ENCODE measurements around the gene ING3.

ING3 gene, protein sequence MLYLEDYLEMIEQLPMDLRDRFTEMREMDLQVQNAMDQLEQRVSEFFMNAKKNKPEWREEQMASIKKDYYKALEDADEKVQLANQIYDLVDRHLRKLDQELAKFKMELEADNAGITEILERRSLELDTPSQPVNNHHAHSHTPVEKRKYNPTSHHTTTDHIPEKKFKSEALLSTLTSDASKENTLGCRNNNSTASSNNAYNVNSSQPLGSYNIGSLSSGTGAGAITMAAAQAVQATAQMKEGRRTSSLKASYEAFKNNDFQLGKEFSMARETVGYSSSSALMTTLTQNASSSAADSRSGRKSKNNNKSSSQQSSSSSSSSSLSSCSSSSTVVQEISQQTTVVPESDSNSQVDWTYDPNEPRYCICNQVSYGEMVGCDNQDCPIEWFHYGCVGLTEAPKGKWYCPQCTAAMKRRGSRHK

DNA sequence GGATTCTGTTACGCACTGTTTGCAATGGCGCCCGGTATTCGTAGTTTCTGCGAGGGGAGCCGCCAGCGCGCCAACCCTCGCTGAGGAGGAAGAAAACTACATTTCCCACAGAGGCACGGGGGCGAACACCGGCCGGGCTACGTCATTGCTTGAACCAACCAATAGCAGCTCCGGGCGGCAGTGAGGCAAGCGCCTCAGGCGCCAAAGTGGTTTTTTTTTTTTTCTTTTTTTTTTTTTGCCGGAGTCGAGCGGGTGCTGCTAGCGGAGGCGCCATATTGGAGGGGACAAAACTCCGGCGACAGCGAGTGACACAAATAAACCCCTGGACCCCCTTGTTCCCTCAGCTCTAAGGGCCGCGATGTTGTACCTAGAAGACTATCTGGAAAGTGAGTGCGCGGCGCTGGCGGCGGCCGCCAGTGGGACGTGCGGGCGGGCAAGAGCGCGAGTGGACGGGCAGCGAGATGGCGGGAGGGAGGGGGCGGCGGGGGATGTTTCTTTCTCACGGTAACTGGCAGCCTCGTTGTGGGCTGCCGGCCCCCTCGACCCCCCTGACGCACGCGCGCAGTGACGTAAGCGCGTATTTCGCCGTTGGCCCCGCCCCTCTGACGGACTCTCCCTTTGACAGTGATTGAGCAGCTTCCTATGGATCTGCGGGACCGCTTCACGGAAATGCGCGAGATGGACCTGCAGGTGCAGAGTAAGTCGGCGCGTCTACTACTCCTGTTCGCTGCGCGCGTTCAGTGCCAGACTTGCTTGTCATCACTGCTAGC is at the start of gene ING3:
Gene ING3, plus strand, starts transcription at position 239 of the 770 bp plus-strand sequence. Its CDS starts 120 bp downstream, at position 359.
- DNase-seq: peak; percentile 95

DNA sequence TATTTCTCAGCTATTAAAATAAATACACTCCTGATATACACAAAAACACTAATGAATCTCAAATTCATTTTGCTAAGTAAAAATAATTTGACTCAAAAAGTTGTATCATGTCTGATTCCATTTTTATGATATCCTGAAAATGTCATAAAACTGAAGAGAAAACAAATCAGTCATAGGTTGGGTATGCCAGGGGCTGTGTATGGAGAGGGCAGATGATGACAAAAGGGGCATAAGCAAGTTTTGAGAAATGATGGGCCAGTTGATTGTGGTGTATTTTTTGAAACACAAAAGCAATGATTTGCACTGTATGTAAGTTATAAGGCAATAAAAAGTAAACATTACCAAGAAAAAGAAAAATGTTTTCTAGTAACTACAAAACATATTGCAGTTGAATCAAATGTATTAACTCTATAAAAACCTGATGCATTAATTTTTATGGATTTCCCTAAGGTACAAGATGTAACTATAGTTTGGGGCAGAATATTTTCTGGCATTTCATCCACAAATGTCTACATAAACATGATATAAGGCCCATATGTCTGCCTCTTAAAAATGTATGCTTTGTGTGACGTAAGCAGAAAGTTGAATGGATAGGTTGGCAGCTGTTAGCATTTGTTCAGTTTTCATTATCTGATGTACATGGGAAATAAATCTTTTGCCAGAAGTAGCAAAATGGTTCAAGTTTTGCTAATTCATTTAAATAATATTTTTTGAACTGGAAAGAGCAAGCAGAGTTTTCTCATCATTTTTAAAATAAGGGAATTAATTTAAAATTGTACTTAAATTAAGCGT is 35.1 kb upstream of the ING3 start:
- DNase-seq: no peak

DNA sequence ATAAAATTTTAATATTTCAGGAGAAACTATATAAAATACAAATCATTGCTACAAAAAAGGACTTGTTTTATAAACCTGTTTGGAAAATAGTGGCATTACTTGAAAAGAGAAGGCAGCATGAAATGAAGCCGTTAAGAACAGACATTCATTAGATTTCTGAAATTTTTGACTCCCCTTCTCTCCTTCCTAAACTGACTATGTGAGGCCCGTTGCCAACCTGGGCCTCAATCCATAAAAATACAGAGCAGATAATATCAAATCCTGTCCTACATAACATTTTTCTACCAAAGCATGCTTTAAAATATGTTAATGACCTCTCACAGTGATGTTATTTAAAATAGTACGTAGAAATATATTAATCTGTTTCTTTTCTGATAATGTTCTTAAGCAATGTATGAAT is 34.5 kb upstream of the ING3 start:
- DNase-seq: no peak

DNA sequence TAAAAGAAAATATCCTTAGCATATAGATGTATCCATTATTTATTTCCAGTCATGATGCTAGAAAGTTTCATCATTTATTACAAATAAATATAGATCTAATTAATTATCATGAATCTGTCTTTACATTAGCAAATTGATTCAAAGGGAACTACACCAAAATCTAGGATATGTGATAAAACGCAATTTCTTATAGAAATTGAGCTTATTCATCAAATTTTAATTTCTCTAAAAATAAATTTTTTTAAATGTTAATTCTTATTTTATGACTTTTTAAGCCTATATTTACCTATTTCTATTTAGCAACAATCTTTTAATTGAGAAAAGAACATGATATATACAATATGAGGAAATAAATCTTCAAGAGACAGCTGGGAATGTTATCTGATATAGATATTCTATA is 34.0 kb upstream of the ING3 start:
- DNase-seq: no peak

DNA sequence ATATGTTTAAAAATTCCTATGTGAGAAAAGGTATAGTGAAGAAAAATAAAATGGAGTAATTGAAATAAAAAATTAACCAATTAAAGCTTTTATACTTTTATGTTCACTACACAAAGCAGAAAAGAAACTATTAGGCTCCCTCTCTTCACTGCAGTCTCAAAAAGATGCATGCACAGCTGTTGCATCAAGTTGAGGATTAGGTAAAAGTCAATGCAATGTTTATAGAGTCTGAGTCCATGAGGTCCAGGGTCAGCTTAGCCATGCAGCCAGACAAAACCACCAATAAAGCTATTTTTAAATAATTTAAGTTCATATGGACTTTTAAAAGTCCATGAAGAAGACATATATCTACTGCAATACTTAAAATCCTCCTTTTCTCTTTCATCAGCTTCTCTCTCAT is 31.1 kb upstream of the ING3 start:
- no peak for DNase-seq

DNA sequence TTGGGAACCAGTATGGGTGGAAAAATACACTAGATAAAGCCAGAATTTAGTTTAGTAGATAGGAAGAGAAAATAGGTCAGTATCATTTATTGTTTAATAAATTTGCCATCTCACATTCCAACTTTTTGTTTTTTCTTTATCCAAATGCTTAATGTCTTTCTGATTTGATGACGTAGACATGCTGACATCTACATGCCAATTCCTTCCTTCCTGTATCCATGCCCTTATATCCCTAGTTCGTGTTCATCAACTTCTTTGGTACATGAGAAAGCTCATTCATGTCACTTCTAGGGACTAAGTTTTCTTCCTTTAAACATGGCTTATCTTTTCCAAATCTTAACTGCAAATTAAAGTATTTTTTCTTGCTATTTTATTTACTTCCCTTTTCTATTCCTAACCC is 30.5 kb upstream of the ING3 start:
- no peak for DNase-seq

DNA sequence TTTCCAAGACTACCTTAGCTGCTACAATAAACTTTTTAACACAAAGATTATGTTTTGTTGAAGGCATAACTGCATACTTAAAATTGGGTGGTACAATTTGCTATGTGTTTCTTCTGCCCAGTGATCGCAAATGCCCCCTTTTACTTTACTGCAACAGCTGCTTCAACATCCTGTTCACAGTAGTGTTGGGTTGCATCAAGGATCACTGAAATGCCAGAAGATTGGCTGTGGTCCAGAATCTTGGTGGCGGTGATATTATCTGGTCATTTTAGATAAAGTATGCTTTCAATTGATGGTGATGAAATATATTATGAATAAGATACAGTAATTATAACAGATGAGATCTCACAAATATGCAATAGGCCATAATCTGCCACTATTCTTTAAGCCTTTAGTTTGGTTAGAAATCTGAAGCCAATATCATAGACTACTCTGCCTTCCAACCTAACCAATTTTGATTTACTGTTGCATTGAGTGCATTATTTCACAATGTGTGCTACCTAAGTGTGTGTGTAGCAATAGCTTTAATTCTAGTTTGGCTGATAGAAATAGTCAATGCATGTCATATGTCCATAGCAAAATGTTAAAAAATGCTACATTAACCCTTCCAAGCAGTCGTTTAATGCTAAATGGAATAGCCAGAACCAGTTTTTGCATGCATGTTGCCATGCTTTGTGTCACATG is 29.8 kb upstream of the ING3 start:
- DNase-seq: no peak

DNA sequence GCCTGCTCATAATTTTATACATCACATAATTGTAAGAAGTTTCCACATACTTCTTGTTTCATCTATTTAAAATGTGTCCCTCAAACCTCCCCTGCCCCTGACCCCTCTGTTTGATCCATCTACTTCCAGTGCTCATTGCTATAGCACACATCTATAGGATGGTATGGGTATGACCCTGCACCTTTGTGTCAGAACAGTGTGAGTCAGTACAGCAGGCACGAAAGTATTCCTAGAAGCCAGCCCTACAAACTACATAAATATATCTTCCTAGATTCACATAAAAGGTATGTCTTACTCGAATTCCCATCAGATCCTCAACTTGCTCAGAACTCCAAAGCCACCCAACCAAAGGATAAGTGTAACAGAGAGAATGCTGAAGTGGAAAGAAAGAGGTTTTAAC is 25.7 kb upstream of the ING3 start:
- DNase-seq: no peak

DNA sequence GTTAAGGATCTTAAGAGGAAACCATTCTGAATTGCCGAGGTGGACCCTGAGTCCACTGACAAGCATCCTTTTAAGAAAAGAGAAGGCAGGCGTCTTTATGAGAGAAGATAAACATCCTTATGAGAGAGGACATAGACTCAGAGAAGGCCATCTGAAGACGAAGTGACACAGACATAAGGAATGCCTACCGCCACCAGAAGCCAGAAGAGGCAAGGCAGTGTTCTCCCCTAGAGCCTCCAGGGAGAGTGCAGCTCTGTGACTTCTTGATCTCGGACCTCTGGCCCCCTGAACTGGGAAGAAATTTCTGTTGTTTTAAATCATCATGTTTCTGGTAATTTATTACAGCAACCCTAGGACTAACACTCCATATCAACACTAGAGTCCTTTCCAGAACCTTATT is 25.2 kb upstream of the ING3 start:
- DNase-seq: no peak

DNA sequence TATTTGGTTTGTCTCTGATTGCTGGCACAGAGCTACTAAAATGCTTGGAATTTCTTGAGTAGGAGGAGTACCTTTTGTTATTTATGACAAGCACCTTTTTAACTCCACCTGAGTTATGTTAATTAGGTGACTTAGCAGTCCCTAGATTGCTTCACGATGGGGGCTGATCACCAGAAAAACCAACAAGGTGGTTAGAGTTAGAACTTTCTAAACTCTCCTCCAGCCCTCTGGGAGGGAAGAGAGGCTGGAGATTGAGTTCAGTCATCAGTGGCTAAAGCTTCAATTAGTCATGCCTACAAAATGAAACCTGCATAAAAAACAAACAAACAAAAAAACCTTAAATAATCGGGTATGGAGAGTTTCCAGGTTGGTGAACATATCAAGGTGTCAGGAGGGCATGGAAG is 23.6 kb upstream of the ING3 start:
- DNase-seq: no peak

DNA sequence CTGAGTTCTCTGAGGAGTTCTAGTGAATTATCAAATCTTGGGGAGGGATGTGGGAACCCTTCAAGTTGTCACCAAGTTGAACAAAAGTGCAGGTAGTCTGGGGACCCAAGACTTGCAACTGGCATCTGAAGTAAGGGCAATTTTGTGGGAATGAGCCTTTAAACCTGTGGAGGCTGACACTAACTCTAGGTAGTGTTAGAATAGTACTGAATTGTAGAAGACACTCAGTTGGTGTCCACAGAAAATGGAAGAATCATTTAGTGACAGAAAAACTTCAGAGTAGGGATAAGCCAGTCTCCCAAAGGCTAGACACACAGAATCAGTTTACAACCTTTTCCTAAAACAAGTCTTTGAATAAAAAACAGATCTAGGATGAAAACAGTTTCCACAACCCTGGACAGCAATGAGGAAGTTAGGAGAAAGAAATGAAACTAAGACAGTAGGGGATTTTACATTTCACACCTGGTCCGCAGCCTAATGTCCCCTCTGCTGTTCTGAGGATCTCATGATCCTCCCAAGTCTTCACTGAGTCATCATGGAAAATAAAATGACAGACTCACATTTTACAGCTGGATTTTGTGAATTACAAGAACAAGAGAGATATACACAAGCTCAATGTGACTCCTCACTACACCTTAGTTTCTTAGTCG is 23.0 kb upstream of the ING3 start:
- DNase-seq: no peak

DNA sequence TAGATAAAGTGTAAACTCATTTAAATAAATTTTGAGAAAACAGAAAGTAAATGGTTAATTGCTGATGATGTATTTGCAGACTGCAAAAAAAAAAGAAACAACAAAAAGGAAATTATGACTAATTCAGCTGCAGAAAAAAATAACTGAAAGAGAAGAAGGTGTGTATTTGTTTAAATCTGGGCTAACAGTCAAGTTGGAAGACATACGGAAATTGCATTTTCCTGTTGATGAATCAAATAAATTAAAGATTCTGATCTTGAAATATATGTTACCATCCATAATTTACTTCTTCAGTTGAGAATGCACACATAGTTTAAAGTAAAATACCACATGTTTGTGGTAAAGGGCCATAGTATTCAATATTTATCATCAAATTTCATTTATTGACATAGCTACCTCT is 19.3 kb upstream of the ING3 start:
- DNase-seq: no peak

DNA sequence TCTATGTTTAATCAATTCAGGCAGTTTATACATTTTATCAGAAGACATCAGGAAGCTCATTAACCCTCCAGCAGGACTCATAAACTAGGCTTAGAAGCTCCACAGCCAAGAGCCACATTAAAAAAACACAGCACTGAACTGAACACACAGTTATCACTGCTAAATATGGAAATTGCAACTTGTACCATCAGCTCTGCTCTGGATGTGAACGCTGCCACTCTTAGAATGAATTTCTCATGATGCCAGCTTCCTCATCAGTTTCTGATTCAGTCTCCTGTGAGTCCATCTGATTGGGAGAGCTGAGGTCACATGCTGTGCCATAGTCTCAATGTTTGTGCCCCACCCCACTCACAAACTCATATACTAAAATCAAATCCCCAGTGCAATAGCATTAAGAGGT is 17.1 kb upstream of the ING3 start:
- DNase-seq: no peak

DNA sequence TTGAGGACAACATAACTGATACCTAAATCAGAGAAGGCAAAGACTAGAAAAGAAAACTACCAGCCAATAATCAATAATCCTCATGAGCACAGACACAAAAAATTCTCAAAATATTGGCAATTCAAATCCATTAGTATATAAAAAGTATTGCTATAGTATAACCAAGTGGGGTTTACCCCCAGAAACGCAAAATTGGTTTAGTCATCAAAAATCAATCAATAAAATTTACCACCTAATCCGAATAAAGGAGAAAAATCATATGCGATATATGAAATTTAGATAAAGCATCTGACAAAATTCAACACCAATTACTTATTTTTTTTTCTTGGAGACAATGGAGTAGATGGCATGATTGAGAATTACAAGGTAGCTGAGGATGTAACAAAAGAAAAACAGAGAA is 11.2 kb upstream of the ING3 start:
- DNase-seq: no peak

DNA sequence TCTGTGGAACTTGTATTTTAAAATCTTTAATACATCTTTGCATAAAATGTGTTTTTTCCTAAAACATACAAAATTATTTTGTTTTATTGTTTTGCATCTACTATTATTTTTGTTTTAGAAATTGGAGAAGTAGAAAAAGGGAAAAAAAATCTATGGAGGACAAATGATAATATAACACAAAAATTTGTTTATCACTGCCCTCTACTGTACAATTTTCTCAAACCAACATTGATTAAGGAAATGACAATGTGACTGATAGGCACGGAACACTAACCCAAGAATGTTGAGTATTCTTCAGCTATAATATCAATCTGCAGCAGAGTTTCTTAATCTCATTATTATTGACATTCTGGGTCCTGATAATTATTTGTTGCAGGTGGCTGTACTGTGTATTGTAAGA is 9.5 kb upstream of the ING3 start:
- no peak for DNase-seq

DNA sequence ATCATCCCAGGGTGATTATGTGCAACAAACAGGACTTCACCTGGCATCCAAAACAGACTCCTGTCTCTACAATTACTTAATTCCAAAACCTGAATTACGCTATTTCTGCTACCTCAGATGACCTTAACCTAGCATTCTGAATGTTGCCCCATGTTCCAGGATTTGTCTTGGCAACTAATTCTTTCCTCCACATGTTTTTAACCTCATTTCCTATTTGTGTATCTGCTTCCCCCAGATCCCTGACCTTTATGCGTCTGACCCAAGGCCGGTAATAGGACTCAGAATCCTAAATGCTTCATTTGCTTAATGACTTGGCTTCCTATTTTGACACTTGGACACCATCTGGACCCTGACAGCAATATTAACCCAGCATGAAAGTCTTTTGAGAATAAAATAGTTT is 8.7 kb upstream of the ING3 start:
- no peak for DNase-seq

DNA sequence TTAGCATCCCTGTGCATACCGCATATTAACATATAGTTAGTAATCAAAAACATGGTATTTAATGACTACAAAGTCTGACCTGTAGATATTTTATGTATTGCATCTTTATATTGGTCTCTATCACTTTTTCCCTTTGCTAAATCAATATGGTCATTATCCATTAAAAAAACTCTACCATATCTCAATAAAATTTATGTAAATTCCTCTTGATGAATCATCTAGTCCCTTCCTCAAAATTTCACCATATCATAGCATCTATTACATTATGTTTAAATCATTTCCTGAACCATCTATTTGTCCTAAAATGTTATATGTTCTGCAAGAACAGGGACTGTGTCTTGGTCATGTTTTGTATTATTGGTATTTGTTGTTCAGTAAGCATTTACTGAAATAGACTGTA is 7.7 kb upstream of the ING3 start:
- no peak for DNase-seq

DNA sequence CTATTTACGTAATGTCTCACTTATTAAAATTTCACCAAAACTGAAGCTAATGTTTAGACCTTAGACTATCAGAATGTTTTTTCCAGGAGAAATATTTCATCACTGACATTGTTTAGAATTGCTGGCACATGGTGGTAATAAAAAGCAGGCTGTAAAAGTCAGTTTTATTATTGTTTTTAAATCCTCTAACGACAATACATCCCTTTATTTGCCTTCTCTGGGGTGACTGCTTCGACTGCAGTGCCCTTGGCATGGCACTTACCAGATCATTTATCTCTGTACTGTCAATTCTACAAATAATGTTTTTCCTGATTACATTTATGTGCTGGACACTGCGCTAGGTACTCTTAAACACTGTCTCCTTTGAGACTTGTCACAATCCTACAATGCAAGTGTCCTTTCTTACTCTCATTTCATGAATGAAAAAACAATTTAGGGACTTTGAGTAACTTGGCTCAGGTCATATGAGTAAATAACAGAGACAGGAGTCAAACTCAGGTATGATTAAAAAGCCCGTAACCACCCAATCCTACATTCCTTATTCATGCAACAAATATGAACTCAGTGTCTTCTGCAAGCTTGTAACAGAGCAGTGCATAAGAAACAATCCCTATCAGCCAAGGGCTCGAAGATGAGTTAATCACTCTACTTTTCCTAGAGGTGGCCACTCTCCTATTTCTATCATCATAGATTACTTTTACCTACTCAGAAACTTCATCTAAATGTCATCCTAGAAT is 5.6 kb upstream of the ING3 start:
- no peak for DNase-seq

DNA sequence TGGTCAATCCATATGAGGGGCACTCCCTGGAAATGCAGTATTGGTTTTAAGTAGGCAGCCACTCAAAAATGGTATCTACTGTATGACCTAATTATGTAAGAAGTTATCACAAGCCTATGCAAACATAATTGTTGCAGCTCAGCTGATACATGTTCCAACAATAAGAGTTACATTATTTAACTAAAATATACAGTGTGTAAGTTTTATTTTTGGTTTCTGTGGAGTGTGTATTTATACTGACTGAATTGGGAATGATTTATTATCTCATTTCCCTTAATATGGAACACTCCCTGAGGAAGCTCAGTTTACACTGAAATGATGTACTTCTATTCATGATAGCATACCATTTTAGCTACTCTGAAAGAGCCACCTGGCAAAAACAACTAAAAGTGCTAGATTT is 2.6 kb upstream of the ING3 start:
- DNase-seq: no peak

DNA sequence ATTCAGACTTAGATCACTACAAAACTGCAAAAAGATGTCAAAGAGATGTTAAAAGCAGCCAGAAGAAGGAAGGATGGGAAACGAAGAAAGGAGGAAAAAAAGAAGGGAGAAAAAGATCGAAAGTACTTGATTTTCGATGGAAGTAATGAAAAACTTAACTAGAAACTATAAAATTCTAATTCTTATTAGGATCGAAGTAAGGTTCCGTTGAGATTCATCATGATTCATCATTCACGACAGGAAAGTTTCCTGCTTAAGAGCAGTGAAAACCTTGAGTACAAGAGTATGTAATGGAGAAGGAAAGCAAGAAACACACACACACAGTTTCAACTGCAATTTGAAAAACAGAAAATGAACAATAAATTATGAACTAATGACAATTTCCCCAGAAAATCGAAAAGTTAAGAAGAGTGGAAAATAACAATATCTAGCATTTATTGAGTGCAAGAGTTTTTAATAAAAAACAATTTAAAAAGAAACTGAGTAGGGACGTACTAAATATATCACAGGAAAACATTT is 1.1 kb upstream of the ING3 start:
- DNase-seq: no peak

DNA sequence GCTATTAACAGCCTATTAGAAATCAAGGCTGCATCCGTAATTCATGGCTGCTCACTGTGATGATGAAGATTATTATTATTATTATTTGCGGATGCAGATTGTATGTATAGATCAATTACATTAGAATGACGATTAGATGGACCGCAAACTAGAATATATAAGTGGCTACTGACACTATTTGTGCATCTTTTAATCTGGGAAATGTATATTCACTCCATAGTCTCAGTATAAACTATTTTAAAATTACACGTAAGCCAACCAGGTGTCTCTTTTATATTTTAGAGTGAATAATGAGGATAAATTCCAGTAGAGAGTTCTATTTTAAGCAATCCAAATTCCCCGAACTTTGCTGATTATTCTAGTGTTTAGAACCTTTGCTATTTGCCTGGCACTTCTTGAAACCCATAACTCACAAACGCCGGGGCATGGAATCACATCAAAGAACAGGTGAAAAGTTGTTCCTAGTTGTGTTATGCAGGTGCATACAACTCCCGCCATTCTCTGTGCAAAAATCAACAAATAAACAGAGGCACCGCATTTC is 509 bp upstream of the ING3 start:
- DNase-seq: no peak
